ENCODE measurements around the gene CCDC14. TPM values are rescaled to one million over a fixed set of nuclear protein-coding genes. Genes with fewer than 3 reads are reported as not detected.

CCDC14 gene
- total RNA-seq, 1 experiment from 2014 or later = 52.8 TPM

GRCh38 chr3:123948449-123948848 lies 12.6 kb downstream of the CCDC14 start:
- Histone ChIP-seq H3K9me3 (replicated peaks) (no peaks in the 10 kb centered on the region), H3K27me3 (replicated peaks) (no peaks in the 10 kb centered on the region), H3K4me3 (no peak overlapping the region), H3K4me1 (replicated peaks) (peaks cover 4% of the 10 kb centered on the region), H3K27ac (no peak overlapping the region), H3K36me3 (peaks cover 72% of the 10 kb centered on the region)
- DNase-seq (ENCODE audit: low read depth in 1 of 2, low spot score in 2 of 2) = no peak

GRCh38 chr3:123947482-123947881 lies 13.5 kb downstream of the CCDC14 start:
- Histone ChIP-seq H3K27me3 (replicated peaks) (no peaks in the 10 kb centered on the region), H3K9me3 (replicated peaks) (no peaks in the 10 kb centered on the region), H3K36me3 (peaks cover 68% of the 10 kb centered on the region), H3K27ac (no peak overlapping the region), H3K4me3 (no peak overlapping the region), H3K4me1 (replicated peaks) (peaks cover 4% of the 10 kb centered on the region)
- DNase-seq (ENCODE audit: low read depth in 1 of 2, low spot score in 2 of 2) = no peak

GRCh38 chr3:123941542-123941941 lies 19.5 kb downstream of the CCDC14 start:
- Histone ChIP-seq H3K9me3 (replicated peaks) (no peaks in the 10 kb centered on the region), H3K36me3 (peaks cover 75% of the 10 kb centered on the region), H3K27me3 (replicated peaks) (no peaks in the 10 kb centered on the region), H3K4me3 (no peak overlapping the region), H3K4me1 (replicated peaks) (no peaks in the 10 kb centered on the region), H3K27ac (no peak overlapping the region)
- DNase-seq (ENCODE audit: low read depth in 1 of 2, low spot score in 2 of 2) = no peak

- no peaks in the 10 kb centered on the region for H3K27me3 ChIP-seq (replicated peaks)
- no peak overlapping the region for H3K4me3 ChIP-seq
- no peaks in the 10 kb centered on the region for H3K9me3 ChIP-seq (replicated peaks)
- peaks cover 74% of the 10 kb centered on the region for H3K36me3 ChIP-seq
- H3K27ac ChIP-seq = no peak overlapping the region
- no peaks in the 10 kb centered on the region for H3K4me1 ChIP-seq (replicated peaks)
- no peak for DNase-seq (ENCODE audit: low read depth in 1 of 2, low spot score in 2 of 2)
Observed at GRCh38 chr3:123941121-123941520, 19.9 kb downstream of the CCDC14 start.

- Histone ChIP-seq H3K27me3 (replicated peaks) (no peaks in the 10 kb centered on the region), H3K36me3 (peaks cover 75% of the 10 kb centered on the region), H3K4me1 (replicated peaks) (no peaks in the 10 kb centered on the region), H3K9me3 (replicated peaks) (no peaks in the 10 kb centered on the region), H3K27ac (no peak overlapping the region), H3K4me3 (no peak overlapping the region)
- no peak for DNase-seq (ENCODE audit: low read depth in 1 of 2, low spot score in 2 of 2)
Observed at GRCh38 chr3:123939706-123940105, 21.3 kb downstream of the CCDC14 start.

GRCh38 chr3:123936400-123936799 lies 24.6 kb downstream of the CCDC14 start:
- no peak for DNase-seq (ENCODE audit: low read depth in 1 of 2, low spot score in 2 of 2)
- H3K27me3 ChIP-seq (replicated peaks) = no peaks in the 10 kb centered on the region
- H3K4me3 ChIP-seq = no peak overlapping the region
- H3K36me3 ChIP-seq = peaks cover 73% of the 10 kb centered on the region
- no peaks in the 10 kb centered on the region for H3K4me1 ChIP-seq (replicated peaks)
- no peak overlapping the region for H3K27ac ChIP-seq
- no peaks in the 10 kb centered on the region for H3K9me3 ChIP-seq (replicated peaks)

- no peak for DNase-seq (ENCODE audit: low read depth in 1 of 2, low spot score in 2 of 2)
- H3K4me3 ChIP-seq = no peak overlapping the region
- no peak overlapping the region for H3K27ac ChIP-seq
- H3K36me3 ChIP-seq = peaks cover 73% of the 10 kb centered on the region
- H3K9me3 ChIP-seq (replicated peaks) = no peaks in the 10 kb centered on the region
- H3K4me1 ChIP-seq (replicated peaks) = no peaks in the 10 kb centered on the region
- H3K27me3 ChIP-seq (replicated peaks) = no peaks in the 10 kb centered on the region
Observed at GRCh38 chr3:123935830-123936229, 25.2 kb downstream of the CCDC14 start.

- no peak for DNase-seq (ENCODE audit: low read depth in 1 of 2, low spot score in 2 of 2)
Observed at GRCh38 chr3:123934250-123934649, 26.8 kb downstream of the CCDC14 start.

GRCh38 chr3:123930445-123930844 lies 30.6 kb downstream of the CCDC14 start:
- H3K9me3 ChIP-seq (replicated peaks) = no peaks in the 10 kb centered on the region
- DNase-seq (ENCODE audit: low read depth in 1 of 2, low spot score in 2 of 2) = no peak
- no peak overlapping the region for H3K4me3 ChIP-seq
- no peak overlapping the region for H3K27ac ChIP-seq
- no peaks in the 10 kb centered on the region for H3K4me1 ChIP-seq (replicated peaks)
- H3K36me3 ChIP-seq = peaks cover 72% of the 10 kb centered on the region
- H3K27me3 ChIP-seq (replicated peaks) = no peaks in the 10 kb centered on the region

More at GRCh38 chr3:123934250-123934649, 26.8 kb downstream of the CCDC14 start:
- Histone ChIP-seq H3K4me1 (replicated peaks) (no peaks in the 10 kb centered on the region), H3K9me3 (replicated peaks) (no peaks in the 10 kb centered on the region), H3K27ac (no peak overlapping the region), H3K27me3 (replicated peaks) (no peaks in the 10 kb centered on the region), H3K36me3 (peaks cover 77% of the 10 kb centered on the region), H3K4me3 (no peak overlapping the region)

GRCh38 chr3:123929325-123929724 lies 31.7 kb downstream of the CCDC14 start:
- H3K27ac ChIP-seq = no peak overlapping the region
- no peaks in the 10 kb centered on the region for H3K4me1 ChIP-seq (replicated peaks)
- no peaks in the 10 kb centered on the region for H3K9me3 ChIP-seq (replicated peaks)
- no peak for DNase-seq (ENCODE audit: low read depth in 1 of 2, low spot score in 2 of 2)
- no peak overlapping the region for H3K4me3 ChIP-seq
- peaks cover 71% of the 10 kb centered on the region for H3K36me3 ChIP-seq
- H3K27me3 ChIP-seq (replicated peaks) = no peaks in the 10 kb centered on the region

- 0 out of 2 replicates have a peak, but pooled peaks cover 4% of the 10 kb centered on the region for H3K9me3 ChIP-seq (replicated peaks)
- H3K27ac ChIP-seq = no peak overlapping the region
- no peaks in the 10 kb centered on the region for H3K27me3 ChIP-seq (replicated peaks)
- H3K36me3 ChIP-seq = peaks cover 72% of the 10 kb centered on the region
- H3K4me3 ChIP-seq = no peak overlapping the region
- DNase-seq (ENCODE audit: low read depth in 1 of 2, low spot score in 2 of 2) = no peak
- H3K4me1 ChIP-seq (replicated peaks) = no peaks in the 10 kb centered on the region
Observed at GRCh38 chr3:123926396-123926795, 34.6 kb downstream of the CCDC14 start.

- no peak overlapping the region for H3K4me3 ChIP-seq
- H3K4me1 ChIP-seq (replicated peaks) = no peaks in the 10 kb centered on the region
- no peak for DNase-seq (ENCODE audit: low read depth in 1 of 2, low spot score in 2 of 2)
- H3K36me3 ChIP-seq = peaks cover 76% of the 10 kb centered on the region
- no peaks in the 10 kb centered on the region for H3K27me3 ChIP-seq (replicated peaks)
- peaks cover 9% of the 10 kb centered on the region; the same call in 1 of the 2 replicates for H3K9me3 ChIP-seq (replicated peaks)
- H3K27ac ChIP-seq = no peak overlapping the region
Observed at GRCh38 chr3:123920868-123921267, 40.2 kb downstream of the CCDC14 start.

GRCh38 chr3:123920383-123920782 lies 40.6 kb downstream of the CCDC14 start:
- Histone ChIP-seq H3K4me1 (replicated peaks) (no peaks in the 10 kb centered on the region), H3K36me3 (peaks cover 73% of the 10 kb centered on the region), H3K4me3 (no peak overlapping the region), H3K27ac (no peak overlapping the region), H3K9me3 (replicated peaks) (peaks cover 9% of the 10 kb centered on the region; the same call in 1 of the 2 replicates), H3K27me3 (replicated peaks) (no peaks in the 10 kb centered on the region)
- no peak for DNase-seq (ENCODE audit: low read depth in 1 of 2, low spot score in 2 of 2)

- no peak for DNase-seq (ENCODE audit: low read depth in 1 of 2, low spot score in 2 of 2)
- peaks cover 74% of the 10 kb centered on the region for H3K36me3 ChIP-seq
Observed at GRCh38 chr3:123919353-123919752, 41.7 kb downstream of the CCDC14 start.

GRCh38 chr3:123914829-123915228 lies 46.2 kb downstream of the CCDC14 start:
- no peaks in the 10 kb centered on the region for H3K9me3 ChIP-seq (replicated peaks)

More at GRCh38 chr3:123919353-123919752, 41.7 kb downstream of the CCDC14 start:
- Histone ChIP-seq H3K27me3 (replicated peaks) (no peaks in the 10 kb centered on the region), H3K4me1 (replicated peaks) (no peaks in the 10 kb centered on the region), H3K9me3 (replicated peaks) (peaks cover 9% of the 10 kb centered on the region; the same call in 1 of the 2 replicates), H3K4me3 (no peak overlapping the region), H3K27ac (no peak overlapping the region)

More at GRCh38 chr3:123914829-123915228, 46.2 kb downstream of the CCDC14 start:
- Histone ChIP-seq H3K27ac (no peak overlapping the region), H3K4me3 (no peak overlapping the region), H3K36me3 (peaks cover 42% of the 10 kb centered on the region), H3K4me1 (replicated peaks) (no peaks in the 10 kb centered on the region), H3K27me3 (replicated peaks) (no peaks in the 10 kb centered on the region)
- DNase-seq (ENCODE audit: low read depth in 1 of 2, low spot score in 2 of 2) = no peak
